ENCODE data around the gene ELMOD3.

GRCh38 chr2:85323351-85323987 lies 31.1 kb upstream of the ELMOD3 start:
- TF ChIP-seq, protein P1, sequence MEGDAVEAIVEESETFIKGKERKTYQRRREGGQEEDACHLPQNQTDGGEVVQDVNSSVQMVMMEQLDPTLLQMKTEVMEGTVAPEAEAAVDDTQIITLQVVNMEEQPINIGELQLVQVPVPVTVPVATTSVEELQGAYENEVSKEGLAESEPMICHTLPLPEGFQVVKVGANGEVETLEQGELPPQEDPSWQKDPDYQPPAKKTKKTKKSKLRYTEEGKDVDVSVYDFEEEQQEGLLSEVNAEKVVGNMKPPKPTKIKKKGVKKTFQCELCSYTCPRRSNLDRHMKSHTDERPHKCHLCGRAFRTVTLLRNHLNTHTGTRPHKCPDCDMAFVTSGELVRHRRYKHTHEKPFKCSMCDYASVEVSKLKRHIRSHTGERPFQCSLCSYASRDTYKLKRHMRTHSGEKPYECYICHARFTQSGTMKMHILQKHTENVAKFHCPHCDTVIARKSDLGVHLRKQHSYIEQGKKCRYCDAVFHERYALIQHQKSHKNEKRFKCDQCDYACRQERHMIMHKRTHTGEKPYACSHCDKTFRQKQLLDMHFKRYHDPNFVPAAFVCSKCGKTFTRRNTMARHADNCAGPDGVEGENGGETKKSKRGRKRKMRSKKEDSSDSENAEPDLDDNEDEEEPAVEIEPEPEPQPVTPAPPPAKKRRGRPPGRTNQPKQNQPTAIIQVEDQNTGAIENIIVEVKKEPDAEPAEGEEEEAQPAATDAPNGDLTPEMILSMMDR (IDR thresholded peaks at IDR 0.05; ENCODE audit: low read depth, low read length) = no peak
- no peak for TF ChIP-seq POLR2A (IDR thresholded peaks at IDR 0.05; ENCODE audit: extremely low read depth, insufficient read length)
- no peak for TF ChIP-seq MAX (IDR thresholded peaks at IDR 0.05; ENCODE audit: low read depth, low read length)

Data from NB4 (cell line).